ENCODE measurements around the gene PRTG.
A peak's percentile ranks its signal among the peaks of the same experiment; 100 is the strongest.
"Not testable (repeated sequence)": the region's sequence is repeated elsewhere in the genome, so short reads cannot be mapped to it uniquely, and the experiment has no call there.

PRTG gene

GRCh38 chr15:55628369-55628730 is 114.6 kb downstream of the PRTG start:
- no peak for DNase-seq (ENCODE audit: low spot score)

- peak; percentile 85 for DNase-seq (ENCODE audit: low spot score)
Observed at GRCh38 chr15:55627730-55628368, 115.1 kb downstream of the PRTG start.

- DNase-seq (ENCODE audit: low spot score) = no peak
Observed at GRCh38 chr15:55619783-55620182, 123.2 kb downstream of the PRTG start.

GRCh38 chr15:55618387-55618786 is 124.6 kb downstream of the PRTG start:
- DNase-seq (ENCODE audit: low spot score) = no peak

- DNase-seq (ENCODE audit: low spot score) = no peak
Observed at GRCh38 chr15:55615445-55615844, 127.5 kb downstream of the PRTG start.

GRCh38 chr15:55613727-55614126 is 129.2 kb downstream of the PRTG start:
- DNase-seq (ENCODE audit: low spot score) = no peak

- no peak for DNase-seq (ENCODE audit: low spot score)
Observed at GRCh38 chr15:55606214-55606613, 136.7 kb downstream of the PRTG start.

- no peak for DNase-seq (ENCODE audit: low spot score)
Observed at GRCh38 chr15:55601374-55601773, 141.6 kb downstream of the PRTG start.

- DNase-seq (ENCODE audit: low spot score) = no peak
Observed at GRCh38 chr15:55599439-55599838, 143.5 kb downstream of the PRTG start.

- not testable (repeated sequence) for DNase-seq (ENCODE audit: low spot score)
Observed at GRCh38 chr15:55593019-55593418, 149.9 kb downstream of the PRTG start.

- no peak for DNase-seq (ENCODE audit: low spot score)
Observed at GRCh38 chr15:55590788-55591187, 152.2 kb downstream of the PRTG start.

- no peak for DNase-seq (ENCODE audit: low spot score)
Observed at GRCh38 chr15:55589287-55589686, 153.7 kb downstream of the PRTG start.

GRCh38 chr15:55588815-55589115 is 154.2 kb downstream of the PRTG start:
- no peak for DNase-seq (ENCODE audit: low spot score)

GRCh38 chr15:55588070-55588814 is 154.7 kb downstream of the PRTG start, which contains the start of gene PYGO1:
TSS of gene PYGO1 (minus strand) at chr15:55588345. CDS start at chr15:55587883, 462 bp downstream.
- no peak for DNase-seq (ENCODE audit: low spot score)

- DNase-seq (ENCODE audit: low spot score) = no peak
Observed at GRCh38 chr15:55587321-55588069, 155.5 kb downstream of the PRTG start.

- DNase-seq (ENCODE audit: low spot score) = no peak
Observed at GRCh38 chr15:55586808-55587207, 156.1 kb downstream of the PRTG start.

- DNase-seq (ENCODE audit: low spot score) = no peak
Observed at GRCh38 chr15:55576943-55577342, 166.0 kb downstream of the PRTG start.

GRCh38 chr15:55574096-55574495 is 168.9 kb downstream of the PRTG start:
- DNase-seq (ENCODE audit: low spot score) = no peak

- no peak for DNase-seq (ENCODE audit: low spot score)
Observed at GRCh38 chr15:55573224-55573623, 169.7 kb downstream of the PRTG start.

GRCh38 chr15:55564347-55565145 is 178.4 kb downstream of the PRTG start:
- peak; percentile 35 for DNase-seq (ENCODE audit: low spot score)

- no peak for DNase-seq (ENCODE audit: low spot score)
Observed at GRCh38 chr15:55562601-55563000, 180.4 kb downstream of the PRTG start.

Measured in RKO (cell line).